Measurements from ENCODE around the gene CACNA1H. TPM values are rescaled to one million over a fixed set of nuclear protein-coding genes. Genes with fewer than 3 reads are reported as not detected.

Gene CACNA1H
- total RNA-seq, 2 donors from 2014 or later, result 67.3 to 79.2 TPM

DNA sequence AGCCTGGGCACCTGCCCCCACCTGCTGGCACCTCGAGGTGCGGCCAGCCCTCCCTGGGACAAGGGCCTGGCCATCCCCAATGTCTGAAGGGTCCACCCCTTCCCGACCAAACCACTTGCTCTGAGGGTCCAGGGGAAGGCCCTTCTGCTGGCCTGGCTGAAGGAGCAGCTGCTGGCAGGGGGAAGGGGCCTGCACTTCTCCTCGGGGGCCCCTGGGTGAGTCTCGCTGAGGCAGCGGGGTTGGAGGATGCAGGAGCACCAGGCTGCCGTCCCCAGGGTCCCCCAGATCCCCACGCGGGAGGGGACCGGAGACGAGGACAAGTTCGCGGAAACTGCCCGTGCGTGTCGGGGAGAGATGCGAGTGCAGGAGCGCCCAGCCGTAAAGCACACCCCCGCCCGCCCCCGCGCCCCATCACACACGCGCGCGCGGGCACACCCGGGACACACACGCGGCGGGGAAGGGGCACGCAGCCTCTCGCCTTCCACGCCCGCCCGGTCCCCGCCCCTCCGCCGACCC lies 725 bp upstream of the CACNA1H start:
- DNase-seq (ENCODE audit: low spot score), result no peak
- intact Hi-C loops (cut with DNase I), result loop anchor here in 1 of 2 donors (5.0 kb wide), 1 partner anchor 40 kb away; no protein-coding TSS in a partner anchor

DNA sequence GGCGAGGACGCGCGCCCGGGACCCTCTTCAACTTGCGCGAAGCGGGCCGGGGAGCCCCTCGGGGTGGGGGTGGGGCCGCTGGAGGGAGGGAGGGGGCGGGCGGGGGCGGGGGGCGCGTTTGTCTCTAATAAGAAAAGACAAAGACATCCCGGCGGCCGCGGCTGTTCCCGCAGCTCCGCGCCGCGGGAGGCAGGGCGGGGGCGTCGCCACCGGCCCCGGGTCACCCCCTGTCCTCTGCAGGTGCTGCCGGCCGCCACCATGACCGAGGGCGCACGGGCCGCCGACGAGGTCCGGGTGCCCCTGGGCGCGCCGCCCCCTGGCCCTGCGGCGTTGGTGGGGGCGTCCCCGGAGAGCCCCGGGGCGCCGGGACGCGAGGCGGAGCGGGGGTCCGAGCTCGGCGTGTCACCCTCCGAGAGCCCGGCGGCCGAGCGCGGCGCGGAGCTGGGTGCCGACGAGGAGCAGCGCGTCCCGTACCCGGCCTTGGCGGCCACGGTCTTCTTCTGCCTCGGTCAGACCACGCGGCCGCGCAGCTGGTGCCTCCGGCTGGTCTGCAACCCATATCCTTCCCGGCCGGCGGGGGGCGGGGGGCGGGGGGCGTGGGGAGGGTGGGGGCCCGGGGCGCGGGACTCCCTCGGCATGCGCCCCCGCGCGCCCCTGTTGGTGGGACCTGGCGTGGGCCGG lies 714 bp downstream of the CACNA1H start:
- intact Hi-C loops (cut with DNase I), result loop anchor here in 1 of 2 donors (5.0 kb wide), 1 partner anchor 39 kb away; no protein-coding TSS in a partner anchor
- DNase-seq (ENCODE audit: low spot score), result no peak

DNA sequence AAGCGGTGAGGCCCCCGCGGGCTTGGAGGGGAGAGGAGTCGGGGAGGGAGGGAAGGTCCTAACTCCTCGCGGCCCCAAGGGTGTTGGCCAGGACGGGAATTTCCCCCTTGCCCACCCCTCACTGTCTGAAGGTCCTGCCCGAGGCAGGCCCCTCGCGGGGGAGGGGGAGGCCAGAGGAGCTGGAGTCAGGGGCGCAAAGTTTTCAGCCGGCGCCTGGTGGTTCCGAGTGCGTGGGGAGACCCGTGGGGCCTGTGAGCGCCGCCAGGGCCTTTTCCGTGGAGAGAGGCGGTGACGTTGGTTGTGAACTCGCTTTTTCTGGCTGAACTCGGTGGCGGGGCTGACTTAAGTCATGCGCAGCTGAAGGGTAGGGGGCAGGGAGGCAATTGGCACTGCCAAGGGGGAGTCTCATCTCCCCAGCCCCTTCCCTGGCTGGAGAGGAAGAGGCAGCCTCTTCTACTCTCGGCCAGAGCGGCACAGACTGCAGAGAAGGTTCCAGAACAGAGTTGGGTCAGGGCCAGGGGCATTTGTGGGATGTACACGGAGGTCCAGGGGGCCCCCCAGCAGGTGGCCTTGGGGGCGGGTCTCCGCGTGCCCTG lies 1.5 kb downstream of the CACNA1H start:
- intact Hi-C loops (cut with DNase I), result loop anchor here in 1 of 2 donors (5.0 kb wide), 1 partner anchor 38 kb away; no protein-coding TSS in a partner anchor
- DNase-seq (ENCODE audit: low spot score), result no peak

GRCh38 chr16:1154887-1155331 lies 2.0 kb downstream of the CACNA1H start:
- intact Hi-C loops (cut with DNase I), result loop anchor here in 1 of 2 donors (5.0 kb wide), 1 partner anchor 37 kb away; no protein-coding TSS in a partner anchor
- DNase-seq (ENCODE audit: low spot score), result no peak

GRCh38 chr16:1155353-1156054 lies 2.6 kb downstream of the CACNA1H start:
- DNase-seq (ENCODE audit: low spot score), result no peak
- intact Hi-C loops (cut with DNase I), result no loop called here

- DNase-seq (ENCODE audit: low spot score), result no peak
- intact Hi-C loops (cut with DNase I), result no loop called here
Observed at GRCh38 chr16:1156055-1156982, 3.4 kb downstream of the CACNA1H start.

GRCh38 chr16:1156983-1157638 lies 4.2 kb downstream of the CACNA1H start:
- intact Hi-C loops (cut with DNase I), result no loop called here
- no peak for DNase-seq (ENCODE audit: low spot score)

DNA sequence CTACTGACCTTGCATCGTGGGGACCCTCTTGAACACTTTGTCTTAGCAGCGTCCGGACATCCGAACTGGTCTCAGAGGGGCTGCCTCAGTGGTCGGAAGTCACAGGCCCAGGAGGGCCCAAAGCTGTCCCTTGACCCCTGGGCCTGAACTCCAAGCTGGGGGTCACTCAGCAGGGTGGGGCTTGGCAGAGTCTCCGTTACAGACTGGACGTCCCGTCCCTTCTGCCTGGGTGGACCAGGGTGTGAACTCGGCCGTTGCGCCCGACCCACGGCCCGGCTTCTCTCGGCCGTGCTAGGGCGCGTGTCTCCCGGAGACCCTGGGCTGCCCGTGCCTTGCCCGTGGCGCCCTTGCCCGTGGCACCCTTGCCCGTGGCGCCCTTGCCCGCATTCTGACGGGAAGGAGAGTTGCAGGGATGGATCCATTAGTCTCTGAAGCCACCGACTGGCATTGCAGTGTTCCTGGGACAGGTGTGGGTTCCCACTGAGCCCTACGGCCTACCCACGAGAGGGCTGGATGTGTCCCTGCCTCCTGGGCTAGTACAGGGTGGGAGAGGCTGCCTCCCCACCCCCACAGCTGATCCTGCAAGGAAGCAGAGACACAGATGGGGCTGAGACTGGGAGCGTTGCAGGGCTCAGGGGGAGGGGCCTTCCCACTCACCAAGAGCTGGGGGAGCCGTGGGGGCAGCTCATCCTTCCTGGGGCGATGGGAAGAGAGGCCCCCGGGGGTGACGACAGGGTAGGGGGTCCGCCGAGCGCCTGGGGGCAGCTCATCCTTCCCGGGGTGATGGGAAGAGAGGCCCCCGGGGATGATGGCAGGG lies 4.9 kb downstream of the CACNA1H start:
- DNase-seq (ENCODE audit: low spot score), result no peak
- intact Hi-C loops (cut with DNase I), result no loop called here

DNA sequence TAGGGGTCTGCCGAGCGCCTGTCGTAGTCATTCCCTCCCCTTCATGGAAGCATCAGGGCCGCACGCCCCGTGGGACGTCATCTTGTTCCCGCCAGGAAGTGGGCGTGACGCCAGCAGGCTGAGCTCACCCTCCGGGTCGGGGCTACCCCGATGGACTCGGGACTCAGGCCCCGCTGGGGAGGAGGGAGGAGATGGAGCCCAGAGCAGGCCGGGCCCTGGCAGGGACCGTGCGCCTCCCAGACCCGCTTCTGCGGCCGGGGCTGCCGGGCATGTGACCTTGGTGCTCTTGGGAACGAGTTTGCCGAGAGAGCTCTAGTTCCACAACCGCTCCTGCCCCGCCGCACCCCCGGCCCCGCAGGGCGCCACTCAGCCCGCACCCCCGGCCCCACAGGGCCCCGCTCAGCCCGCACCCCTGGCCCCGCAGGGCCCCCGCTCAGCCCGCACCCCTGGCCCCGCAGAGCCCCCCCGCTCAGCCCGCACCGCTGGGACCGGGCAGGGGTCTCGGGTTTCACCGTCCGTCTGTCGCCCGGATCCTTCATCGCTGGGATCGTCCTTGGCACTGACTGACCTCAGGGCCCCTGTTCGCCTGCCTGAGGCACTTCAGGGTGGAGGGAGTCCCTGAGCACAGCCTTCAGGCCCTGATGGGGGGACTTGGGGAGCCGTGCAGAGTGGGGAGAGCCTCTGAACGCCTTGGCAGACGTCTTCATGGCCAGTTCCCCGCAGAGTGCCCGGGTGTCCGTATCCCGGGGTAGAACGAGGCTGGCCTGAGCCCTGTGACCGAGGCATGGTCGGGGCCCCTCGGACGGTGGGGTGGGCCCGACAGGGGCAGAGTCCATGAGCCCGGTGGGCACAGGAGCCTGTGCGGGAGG lies 5.8 kb downstream of the CACNA1H start:
- DNase-seq (ENCODE audit: low spot score), result peak; percentile 90
- intact Hi-C loops (cut with DNase I), result no loop called here

- intact Hi-C loops (cut with DNase I), result no loop called here
- DNase-seq (ENCODE audit: low spot score), result no peak
Observed at GRCh38 chr16:1159325-1159972, 6.5 kb downstream of the CACNA1H start.

DNA sequence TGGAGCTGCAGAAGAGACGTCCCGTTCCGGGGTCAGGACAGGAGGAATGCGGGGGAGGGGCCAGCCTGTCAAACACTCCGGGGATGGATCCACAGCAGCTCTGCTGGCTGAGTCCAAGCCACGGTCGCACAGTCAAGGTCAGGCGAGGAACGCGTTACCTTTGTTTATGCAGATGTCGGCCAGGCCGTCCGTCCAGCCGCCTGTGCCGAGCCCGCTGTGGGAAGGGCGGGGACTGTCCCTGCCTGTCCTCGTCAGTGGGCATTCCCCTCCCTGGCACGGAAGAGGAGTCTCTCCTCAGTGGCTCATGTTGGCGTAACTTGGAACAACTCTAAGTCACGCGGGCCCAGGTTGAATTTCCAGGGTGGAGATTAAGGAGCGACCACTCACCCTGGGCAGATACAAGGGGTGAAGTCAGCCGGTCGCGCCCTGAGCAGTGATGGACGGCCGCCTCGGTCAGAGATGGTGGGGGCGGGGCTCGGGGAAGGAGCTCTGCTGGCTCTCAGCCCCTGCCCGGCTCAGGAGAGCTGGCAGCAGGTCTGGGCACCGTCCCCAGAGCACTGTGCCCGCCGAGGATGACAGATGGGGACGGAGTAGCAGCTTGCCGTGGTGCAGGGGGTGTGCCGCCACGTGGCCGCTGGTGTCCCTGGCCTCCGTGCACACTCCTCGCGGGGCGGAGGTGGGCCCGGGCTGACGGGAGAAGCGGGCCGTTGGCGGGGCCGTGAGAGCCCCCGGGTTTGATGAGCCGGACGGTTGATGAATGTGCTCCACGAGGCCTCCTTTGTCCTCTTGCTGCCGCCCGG lies 7.3 kb downstream of the CACNA1H start:
- intact Hi-C loops (cut with DNase I), result no loop called here
- no peak for DNase-seq (ENCODE audit: low spot score)

DNA sequence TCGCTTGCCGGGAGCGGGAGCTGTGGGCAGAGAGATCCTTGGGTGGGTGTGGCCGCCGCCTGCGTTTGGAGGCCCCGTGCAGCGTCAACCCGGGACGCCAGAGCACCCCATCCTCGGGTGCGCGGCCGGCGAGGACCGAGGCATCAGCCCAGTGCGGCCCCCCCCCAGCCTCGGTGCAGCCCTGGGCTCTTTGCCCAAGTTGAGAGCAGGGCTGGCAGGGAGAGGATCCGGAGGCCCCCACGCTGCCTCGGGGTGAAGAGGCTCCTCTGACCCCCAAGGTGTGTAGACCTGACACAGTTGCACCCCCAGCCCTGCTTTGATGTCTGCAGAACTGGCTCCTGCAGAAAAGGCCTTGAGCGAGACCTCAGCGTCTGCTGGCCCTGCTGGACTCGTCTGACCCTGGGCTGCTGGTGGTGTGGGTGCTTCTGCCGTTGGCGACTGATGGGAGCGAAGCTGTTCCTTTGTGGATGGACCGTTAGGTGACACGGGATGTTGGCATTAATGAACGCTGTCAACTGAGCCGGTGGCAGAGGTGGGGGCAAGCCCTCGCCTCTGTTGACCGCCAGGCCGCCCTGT lies 8.0 kb downstream of the CACNA1H start:
- no peak for DNase-seq (ENCODE audit: low spot score)
- intact Hi-C loops (cut with DNase I), result no loop called here

DNA sequence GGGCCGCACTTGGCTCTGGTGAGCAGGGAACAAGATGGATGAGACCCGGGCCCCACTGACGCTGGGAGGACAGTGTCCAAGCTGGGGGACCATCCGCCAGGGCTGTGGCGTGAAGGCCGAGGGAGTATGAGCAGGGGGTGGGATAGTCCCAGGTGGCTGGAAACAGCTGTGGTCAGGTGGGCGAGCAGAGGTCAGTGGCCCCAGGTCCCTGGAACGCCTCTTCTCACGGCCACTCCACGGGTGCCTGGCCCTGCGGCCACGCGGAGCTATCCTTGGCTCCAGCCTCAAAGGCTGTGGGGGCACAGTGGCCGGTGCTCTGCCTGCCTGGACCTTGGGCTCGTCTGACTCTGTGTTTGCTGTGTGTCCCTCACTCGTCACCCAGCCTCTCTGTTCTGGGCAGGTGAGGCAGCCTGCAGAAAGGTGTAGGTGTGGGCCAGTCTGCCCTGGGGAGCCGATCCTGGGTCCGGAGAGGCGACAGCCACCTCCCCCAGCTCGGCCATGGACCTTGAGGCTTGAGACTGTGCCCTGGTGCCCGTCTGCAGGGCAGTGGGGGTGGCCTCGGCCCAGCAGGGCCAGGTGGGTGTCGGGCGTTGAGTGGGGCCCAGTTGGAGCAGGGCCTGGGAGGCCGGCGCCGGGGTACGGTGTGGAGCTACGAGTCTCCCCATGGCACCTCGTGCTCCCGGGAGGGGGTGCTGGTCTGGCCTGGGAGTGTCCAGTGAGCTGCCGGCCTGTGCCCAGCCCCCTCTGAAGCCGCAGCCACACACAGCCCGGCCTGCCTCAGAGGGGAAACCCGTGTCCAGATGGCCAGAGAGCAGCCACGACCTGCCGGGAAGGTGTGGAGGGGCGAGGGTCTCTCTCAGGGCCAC lies 10.0 kb downstream of the CACNA1H start:
- intact Hi-C loops (cut with DNase I), result no loop called here

GRCh38 chr16:1163567-1164055 lies 10.7 kb downstream of the CACNA1H start:
- DNase-seq (ENCODE audit: low spot score), result no peak
- intact Hi-C loops (cut with DNase I), result no loop called here

More for the DNA sequence above, 10.0 kb downstream of the CACNA1H start:
- no peak for DNase-seq (ENCODE audit: low spot score)

Measured in posterior vena cava (tissue), 2 donors.